CD4-positive, alpha-beta T cell (primary cell): ENCODE data around the gene CDKAL1. TPM values are rescaled to one million over a fixed set of nuclear protein-coding genes. Genes with fewer than 3 reads are reported as not detected.

Source experiments
- ATAC-seq: fragments of 200-7000 bp; cut with Tn5 transposase; one replicate; pipeline ENCODE4 v1.10.0; 2022; ENCODE audit warnings: mild to moderate bottlenecking; ENCODE audit not compliant: poor library complexity
- CTCF ChIA-PET: fragments of 350-600 bp; sonication (Branson Sonifier 250); formaldehyde crosslinking; loops from one replicate; lab custom pipeline; 2021; ENCODE audit warnings: antibody characterized with exemption, inconsistent platforms; lab: Charles Lee
- POLR2A ChIA-PET: fragments of 350-600 bp; sonication (Branson Sonifier 250); formaldehyde crosslinking; loops from one replicate; lab custom pipeline; 2021; ENCODE audit warnings: antibody characterized with exemption, inconsistent platforms; lab: Charles Lee
- DNase-seq, 14 experiments: peaks; one replicate each; pipeline ENCODE4 v3.0.0-alpha.2; 2013 to 2020; ENCODE audit warnings: mixed read lengths in 2 of 14
- H3K27ac ChIP-seq, 2 donors: one replicate each; pipeline versions ENCODE4 v1.5.1 to v1.7.0; 2013; ENCODE audit warnings: low read length in 2 of 2, low read depth in 1 of 2, mild to moderate bottlenecking in 1 of 2
- H3K27me3 ChIP-seq, 2 experiments: 1 replicate in 1 of 2; 2 replicates in 1 of 2; pipeline versions ENCODE4 v1.6.1 to v1.7.0; 2013; ENCODE audit warnings: low read length in 2 of 2, control low read depth in 1 of 2, mild to moderate bottlenecking in 1 of 2, moderate library complexity in 1 of 2; ENCODE audit not compliant: insufficient read depth in 2 of 2, control insufficient read depth in 1 of 2
- H3K36me3 ChIP-seq: one replicate; pipeline ENCODE4 v1.6.1; 2013; ENCODE audit warnings: low read length, control low read depth; ENCODE audit not compliant: insufficient read depth
- H3K4me1 ChIP-seq: one replicate; pipeline ENCODE4 v1.6.1; 2013; ENCODE audit warnings: low read length, control low read depth; ENCODE audit not compliant: insufficient read depth
- H3K4me3 ChIP-seq: one replicate; pipeline ENCODE4 v1.5.1; 2013; ENCODE audit warnings: mild to moderate bottlenecking, low read length, moderate library complexity
- H3K9me3 ChIP-seq, 2 experiments: 1 replicate in 1 of 2; 2 replicates in 1 of 2; pipeline versions ENCODE4 v1.6.1 to v1.7.0; 2013; ENCODE audit warnings: low read length in 2 of 2, mild to moderate bottlenecking in 2 of 2, control low read depth in 1 of 2, moderate library complexity in 1 of 2; ENCODE audit not compliant: control insufficient read depth in 1 of 2, insufficient read depth in 1 of 2
- H3K27ac Mint-ChIP-seq: one replicate; pipeline ENCODE4 v1.8.0; 2020; ENCODE audit warnings: mixed read lengths
- H3K27me3 Mint-ChIP-seq: one replicate; pipeline ENCODE4 v1.8.0; 2021; ENCODE audit warnings: mixed read lengths
- H3K36me3 Mint-ChIP-seq: one replicate; pipeline ENCODE4 v1.8.0; 2021; ENCODE audit warnings: low read depth, mixed read lengths
- H3K4me1 Mint-ChIP-seq: one replicate; pipeline ENCODE4 v1.8.0; 2021; ENCODE audit warnings: low read depth, mixed read lengths
- H3K4me3 Mint-ChIP-seq: one replicate; pipeline ENCODE4 v1.8.0; 2020; ENCODE audit warnings: mild to moderate bottlenecking, mixed read lengths
- H3K9me3 Mint-ChIP-seq: one replicate; pipeline ENCODE4 v1.8.0; 2020; ENCODE audit warnings: mixed read lengths
- CTCF ChIP-seq: fragments of 200-600 bp; IDR thresholded peaks from one replicate; pipeline ENCODE4 v1.8.0; 2022; ENCODE audit warnings: antibody characterized with exemption, mild to moderate bottlenecking
- intact Hi-C, 2 experiments: fragments of 100-400 bp; cut with DNase I in 1 of 2; cut with micrococcal nuclease in 1 of 2; formaldehyde crosslinking; loops; one replicate each; pipeline versions ENCODE4 v1.15.1 to v1.9.0; 2023 to 2025; cut with DNase I, micrococcal nuclease
- total RNA-seq, 174 experiments: library from RNA in 2 of 174; stranded (reverse) in 2 of 174; gene quantifications; one replicate each; pipeline ENCODE4 v1.2.3 and lab custom pipeline; 2021 to 2026

CDKAL1 gene
- total RNA-seq, 2 experiments from 2014 or later: 21.3 to 23.9 TPM

GRCh38 chr6:20605581-20605980, 71.3 kb downstream of the CDKAL1 start:
- DNase-seq (no peak), ATAC-seq (no peak)
- CTCF ChIA-PET: no interaction called here
- peaks cover 4% of the 10 kb centered on the region for H3K36me3 ChIP-seq
- H3K27me3 ChIP-seq: no peaks in the 10 kb centered on the region
- peaks cover 56% of the 10 kb centered on the region for H3K36me3 Mint-ChIP-seq
- intact Hi-C loops: no loop called here
- H3K9me3 Mint-ChIP-seq: peaks cover 4% of the 10 kb centered on the region
- H3K9me3 ChIP-seq: no peaks in the 10 kb centered on the region
- no peak for TF ChIP-seq CTCF
- no peak overlapping the region for H3K4me3 Mint-ChIP-seq
- H3K27me3 Mint-ChIP-seq: no peaks in the 10 kb centered on the region
- H3K4me3 ChIP-seq: no peak overlapping the region
- H3K4me1 Mint-ChIP-seq: peaks cover 4% of the 10 kb centered on the region
- no peak overlapping the region for H3K27ac Mint-ChIP-seq
- no peaks in the 10 kb centered on the region for H3K4me1 ChIP-seq
- no peak overlapping the region for H3K27ac ChIP-seq
- POLR2A ChIA-PET: no interaction called here

GRCh38 chr6:20606831-20607230, 72.6 kb downstream of the CDKAL1 start:
- Mint-ChIP-seq H3K36me3 (peaks cover 54% of the 10 kb centered on the region), H3K4me3 (no peak overlapping the region), H3K27ac (no peak overlapping the region), H3K4me1 (peaks cover 4% of the 10 kb centered on the region), H3K9me3 (peaks cover 4% of the 10 kb centered on the region), H3K27me3 (no peaks in the 10 kb centered on the region)
- ChIA-PET POLR2A (no interaction called here), CTCF (no interaction called here)
- DNase-seq (no peak), ATAC-seq (no peak)
- no peaks in the 10 kb centered on the region for H3K9me3 ChIP-seq
- H3K4me1 ChIP-seq: no peaks in the 10 kb centered on the region
- peaks cover 4% of the 10 kb centered on the region for H3K36me3 ChIP-seq
- intact Hi-C loops: no loop called here
- H3K27ac ChIP-seq: no peak overlapping the region
- H3K27me3 ChIP-seq: no peaks in the 10 kb centered on the region
- no peak for TF ChIP-seq CTCF
- H3K4me3 ChIP-seq: no peak overlapping the region

GRCh38 chr6:20608356-20608755, 74.1 kb downstream of the CDKAL1 start:
- ATAC-seq: no peak

More at GRCh38 chr6:20608356-20608755, 74.1 kb downstream of the CDKAL1 start:
- no peak overlapping the region for H3K4me3 Mint-ChIP-seq
- DNase-seq: no peak
- Histone ChIP-seq H3K4me1 (no peaks in the 10 kb centered on the region), H3K27ac (no peak overlapping the region), H3K36me3 (peaks cover 1% of the 10 kb centered on the region), H3K4me3 (no peak overlapping the region), H3K9me3 (no peaks in the 10 kb centered on the region), H3K27me3 (no peaks in the 10 kb centered on the region)
- intact Hi-C loops: no loop called here
- peaks cover 3% of the 10 kb centered on the region for H3K4me1 Mint-ChIP-seq
- H3K9me3 Mint-ChIP-seq: peaks cover 4% of the 10 kb centered on the region
- H3K27ac Mint-ChIP-seq: no peak overlapping the region
- no peaks in the 10 kb centered on the region for H3K27me3 Mint-ChIP-seq
- peaks cover 53% of the 10 kb centered on the region for H3K36me3 Mint-ChIP-seq
- TF ChIP-seq CTCF: no peak
- ChIA-PET POLR2A (no interaction called here), CTCF (no interaction called here)
